Activated naive CD4-positive, alpha-beta T cell treated with anti-CD3 and anti-CD28 coated beads, Interleukin-2, amount 50 U/mL, for 24 hours (primary cell): ENCODE measurements around the gene PRKN.
"Not testable (repeated sequence)": the region's sequence is repeated elsewhere in the genome, so short reads cannot be mapped to it uniquely, and the experiment has no call there.

Source experiments
- H3K27ac Mint-ChIP-seq: one replicate; pipeline ENCODE4 v1.8.0; 2021; ENCODE audit warnings: mild to moderate bottlenecking, mixed read lengths
- H3K27me3 Mint-ChIP-seq: one replicate; pipeline ENCODE4 v1.8.0; 2021; ENCODE audit warnings: mixed read lengths
- H3K36me3 Mint-ChIP-seq: one replicate; pipeline ENCODE4 v1.8.0; 2021; ENCODE audit warnings: mixed read lengths
- H3K4me1 Mint-ChIP-seq: one replicate; pipeline ENCODE4 v1.8.0; 2021; ENCODE audit warnings: mixed read lengths
- H3K4me3 Mint-ChIP-seq: one replicate; pipeline ENCODE4 v1.8.0; 2021; ENCODE audit warnings: mild to moderate bottlenecking, mixed read lengths
- H3K9me3 Mint-ChIP-seq: one replicate; pipeline ENCODE4 v1.8.0; 2021; ENCODE audit warnings: mixed read lengths

The PRKN gene

GRCh38 chr6:162390961-162391811, 336.4 kb downstream of the PRKN start:
- not testable (repeated sequence) for H3K4me1 Mint-ChIP-seq, H3K36me3 Mint-ChIP-seq, H3K27me3 Mint-ChIP-seq, H3K9me3 Mint-ChIP-seq, H3K4me3 Mint-ChIP-seq, H3K27ac Mint-ChIP-seq

- Mint-ChIP-seq H3K9me3 (no peaks in the 10 kb centered on the region), H3K36me3 (peaks cover 3% of the 10 kb centered on the region), H3K4me3 (no peak overlapping the region), H3K27me3 (no peaks in the 10 kb centered on the region), H3K27ac (no peak overlapping the region), H3K4me1 (no peaks in the 10 kb centered on the region)
Observed at GRCh38 chr6:162389343-162390085, 338.1 kb downstream of the PRKN start.

- Mint-ChIP-seq H3K9me3 (no peaks in the 10 kb centered on the region), H3K36me3 (peaks cover 4% of the 10 kb centered on the region), H3K4me3 (no peak overlapping the region), H3K27ac (no peak overlapping the region), H3K27me3 (no peaks in the 10 kb centered on the region), H3K4me1 (no peaks in the 10 kb centered on the region)
Observed at GRCh38 chr6:162388383-162388777, 339.2 kb downstream of the PRKN start.

GRCh38 chr6:162387718-162388382, 339.7 kb downstream of the PRKN start:
- Mint-ChIP-seq H3K9me3 (no peaks in the 10 kb centered on the region), H3K36me3 (peaks cover 6% of the 10 kb centered on the region), H3K27ac (no peak overlapping the region), H3K27me3 (no peaks in the 10 kb centered on the region), H3K4me1 (no peaks in the 10 kb centered on the region), H3K4me3 (no peak overlapping the region)

GRCh38 chr6:162385980-162386379, 341.6 kb downstream of the PRKN start:
- Mint-ChIP-seq H3K4me1 (no peaks in the 10 kb centered on the region), H3K27me3 (no peaks in the 10 kb centered on the region), H3K27ac (no peak overlapping the region), H3K36me3 (peaks cover 4% of the 10 kb centered on the region), H3K9me3 (no peaks in the 10 kb centered on the region), H3K4me3 (no peak overlapping the region)

GRCh38 chr6:162379757-162380409, 347.7 kb downstream of the PRKN start:
- H3K27ac Mint-ChIP-seq = no peak overlapping the region

GRCh38 chr6:162377735-162378134, 349.8 kb downstream of the PRKN start:
- Mint-ChIP-seq H3K4me3 (no peak overlapping the region), H3K27ac (no peak overlapping the region), H3K36me3 (no peaks in the 10 kb centered on the region), H3K4me1 (no peaks in the 10 kb centered on the region), H3K9me3 (no peaks in the 10 kb centered on the region), H3K27me3 (no peaks in the 10 kb centered on the region)

More at GRCh38 chr6:162379757-162380409, 347.7 kb downstream of the PRKN start:
- Mint-ChIP-seq H3K36me3 (peaks cover 4% of the 10 kb centered on the region), H3K4me1 (no peaks in the 10 kb centered on the region), H3K9me3 (no peaks in the 10 kb centered on the region), H3K27me3 (no peaks in the 10 kb centered on the region), H3K4me3 (no peak overlapping the region)

- H3K4me3 Mint-ChIP-seq = no peak overlapping the region
- no peak overlapping the region for H3K27ac Mint-ChIP-seq
- H3K27me3 Mint-ChIP-seq = no peaks in the 10 kb centered on the region
- H3K36me3 Mint-ChIP-seq = no peaks in the 10 kb centered on the region
- H3K4me1 Mint-ChIP-seq = no peaks in the 10 kb centered on the region
- no peaks in the 10 kb centered on the region for H3K9me3 Mint-ChIP-seq
Observed at GRCh38 chr6:162373868-162374267, 353.7 kb downstream of the PRKN start.

- no peaks in the 10 kb centered on the region for H3K36me3 Mint-ChIP-seq
- H3K27me3 Mint-ChIP-seq = no peaks in the 10 kb centered on the region
- no peaks in the 10 kb centered on the region for H3K4me1 Mint-ChIP-seq
- no peak overlapping the region for H3K4me3 Mint-ChIP-seq
- H3K9me3 Mint-ChIP-seq = no peaks in the 10 kb centered on the region
- no peak overlapping the region for H3K27ac Mint-ChIP-seq
Observed at GRCh38 chr6:162373192-162373591, 354.4 kb downstream of the PRKN start.

GRCh38 chr6:162372106-162372505, 355.5 kb downstream of the PRKN start:
- Mint-ChIP-seq H3K27me3 (no peaks in the 10 kb centered on the region), H3K36me3 (no peaks in the 10 kb centered on the region), H3K4me3 (no peak overlapping the region), H3K4me1 (no peaks in the 10 kb centered on the region), H3K27ac (no peak overlapping the region), H3K9me3 (no peaks in the 10 kb centered on the region)

- H3K36me3 Mint-ChIP-seq = no peaks in the 10 kb centered on the region
- no peak overlapping the region for H3K4me3 Mint-ChIP-seq
- H3K4me1 Mint-ChIP-seq = no peaks in the 10 kb centered on the region
- no peak overlapping the region for H3K27ac Mint-ChIP-seq
- no peaks in the 10 kb centered on the region for H3K27me3 Mint-ChIP-seq
- no peaks in the 10 kb centered on the region for H3K9me3 Mint-ChIP-seq
Observed at GRCh38 chr6:162371121-162371520, 356.4 kb downstream of the PRKN start.

- no peaks in the 10 kb centered on the region for H3K36me3 Mint-ChIP-seq
- no peaks in the 10 kb centered on the region for H3K27me3 Mint-ChIP-seq
- H3K4me1 Mint-ChIP-seq = no peaks in the 10 kb centered on the region
- no peak overlapping the region for H3K4me3 Mint-ChIP-seq
- H3K9me3 Mint-ChIP-seq = no peaks in the 10 kb centered on the region
- no peak overlapping the region for H3K27ac Mint-ChIP-seq
Observed at GRCh38 chr6:162369091-162369490, 358.5 kb downstream of the PRKN start.

GRCh38 chr6:162364488-162364887, 363.1 kb downstream of the PRKN start:
- Mint-ChIP-seq H3K9me3 (peaks cover 4% of the 10 kb centered on the region), H3K27ac (no peak overlapping the region)

GRCh38 chr6:162363757-162364156, 363.8 kb downstream of the PRKN start:
- Mint-ChIP-seq H3K4me3 (no peak overlapping the region), H3K36me3 (peaks cover 2% of the 10 kb centered on the region), H3K9me3 (peaks cover 4% of the 10 kb centered on the region), H3K4me1 (no peaks in the 10 kb centered on the region), H3K27ac (no peak overlapping the region), H3K27me3 (no peaks in the 10 kb centered on the region)

More at GRCh38 chr6:162364488-162364887, 363.1 kb downstream of the PRKN start:
- Mint-ChIP-seq H3K36me3 (peaks cover 2% of the 10 kb centered on the region), H3K4me3 (no peak overlapping the region), H3K4me1 (no peaks in the 10 kb centered on the region), H3K27me3 (no peaks in the 10 kb centered on the region)

- H3K27me3 Mint-ChIP-seq = no peaks in the 10 kb centered on the region
Observed at GRCh38 chr6:162360901-162361567, 366.5 kb downstream of the PRKN start.

More at GRCh38 chr6:162360901-162361567, 366.5 kb downstream of the PRKN start:
- H3K36me3 Mint-ChIP-seq = peaks cover 2% of the 10 kb centered on the region
- H3K4me1 Mint-ChIP-seq = no peaks in the 10 kb centered on the region
- peaks cover 4% of the 10 kb centered on the region for H3K9me3 Mint-ChIP-seq
- no peak overlapping the region for H3K4me3 Mint-ChIP-seq
- no peak overlapping the region for H3K27ac Mint-ChIP-seq
